DMS79 (cell line): Measurements from ENCODE around the gene MRGPRD.

Experiments used
- DNase-seq: peaks from one replicate; lab custom pipeline; 2025; lab: John Stamatoyannopoulos, UW

The MRGPRD gene

DNA sequence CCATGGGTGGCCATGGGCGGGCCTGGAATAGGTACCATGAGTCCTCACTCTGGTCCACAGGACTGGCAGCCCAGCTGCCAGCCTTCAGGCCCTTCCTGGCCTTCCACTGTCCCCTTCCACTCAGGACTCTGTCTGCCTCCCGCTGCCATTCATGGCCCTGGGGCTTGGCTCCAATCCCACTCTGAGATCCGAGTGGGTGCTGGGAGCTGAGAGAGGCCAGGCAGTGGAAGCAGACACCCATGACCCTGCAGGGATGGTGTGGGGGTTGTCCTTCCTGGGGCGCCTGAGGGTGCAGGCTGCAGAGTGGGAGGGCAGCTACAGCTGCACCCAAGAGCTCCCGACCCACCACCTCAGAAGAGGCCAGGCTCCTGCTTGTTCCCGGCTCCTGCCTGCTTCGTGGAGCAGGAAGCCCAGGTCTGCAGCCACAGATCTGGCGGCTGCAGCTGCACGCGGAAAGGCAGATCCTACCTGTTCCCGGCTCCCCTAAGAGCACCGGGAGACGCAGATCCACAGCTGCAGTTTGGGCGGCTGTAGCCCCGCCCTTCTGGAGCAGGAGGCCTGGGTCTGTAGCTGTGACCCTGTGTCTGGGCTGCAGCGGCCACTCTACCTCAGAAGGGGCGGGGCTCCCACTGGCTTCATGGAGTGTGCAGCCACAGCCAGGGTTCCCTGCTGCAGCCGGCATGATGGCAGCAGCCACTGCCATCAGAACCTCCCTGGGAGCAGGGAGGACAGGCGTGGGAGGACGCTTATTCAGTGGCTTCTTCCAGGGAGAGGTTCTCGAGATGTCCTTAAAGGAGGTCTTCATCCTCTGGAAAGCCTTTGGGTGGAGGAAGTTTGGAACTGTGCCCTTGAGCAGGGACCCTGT lies 49.6 kb downstream of the MRGPRD start:
- DNase-seq, result no peak
